Nephron (organoid): ENCODE measurements around the gene ADGRL3.
"Not testable (repeated sequence)": the region's sequence is repeated elsewhere in the genome, so short reads cannot be mapped to it uniquely, and the experiment has no call there.

Experiments
- H3K27ac Mint-ChIP-seq, 3 experiments: 2 replicates each; pipeline ENCODE4 v1.8.0; 2020; ENCODE audit warnings: mixed read lengths in 3 of 3, mild to moderate bottlenecking in 2 of 3, moderate library complexity in 1 of 3
- H3K27me3 Mint-ChIP-seq: 2 replicates; pipeline ENCODE4 v1.8.0; 2021; ENCODE audit warnings: low read depth, mild to moderate bottlenecking, moderate library complexity, mixed read lengths
- H3K36me3 Mint-ChIP-seq: 2 replicates; pipeline ENCODE4 v1.8.0; 2020; ENCODE audit warnings: low read depth, mixed read lengths
- H3K4me1 Mint-ChIP-seq: 2 replicates; pipeline ENCODE4 v1.8.0; 2020; ENCODE audit warnings: mixed read lengths
- H3K4me3 Mint-ChIP-seq, 3 experiments: 2 replicates each; pipeline ENCODE4 v1.8.0; 2020; ENCODE audit warnings: mild to moderate bottlenecking in 3 of 3, mixed read lengths in 3 of 3, moderate library complexity in 2 of 3
- H3K9me3 Mint-ChIP-seq: 2 replicates; pipeline ENCODE4 v1.8.0; 2020; ENCODE audit warnings: mixed read lengths
- TF ChIP-seq, protein P1 (sequence below), 3 experiments: fragments of 200-600 bp; sonication (generic); IDR thresholded peaks; one replicate each; pipeline ENCODE4 v1.5.0; 2021; ENCODE audit warnings: antibody characterized with exemption in 3 of 3; ENCODE audit not compliant: unreplicated experiment in 3 of 3

ADGRL3 gene

DNA sequence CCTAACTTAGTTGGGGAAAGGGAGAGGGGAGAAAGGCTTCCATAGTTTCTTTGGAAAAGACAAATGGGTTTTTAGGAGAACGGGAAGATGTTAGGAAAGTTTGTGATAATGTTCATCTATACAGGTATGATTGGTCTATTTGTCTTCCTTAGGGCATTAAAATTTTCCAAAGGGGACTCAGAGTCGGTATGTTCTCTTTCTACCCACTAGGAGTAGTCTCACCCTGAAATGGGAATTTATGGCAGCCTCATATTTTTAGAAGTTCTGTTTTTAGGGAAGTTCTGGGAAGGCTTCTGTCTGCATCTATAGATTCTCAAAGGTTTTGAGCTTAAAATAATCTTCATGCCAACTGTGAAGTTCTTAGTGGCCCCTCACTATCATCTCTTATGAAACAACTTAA is 637.3 kb downstream of the ADGRL3 start:
- H3K27me3 Mint-ChIP-seq: no peaks in the 10 kb centered on the region
- no peak overlapping the region for H3K4me3 Mint-ChIP-seq
- no peak overlapping the region for H3K27ac Mint-ChIP-seq
- H3K36me3 Mint-ChIP-seq: no peaks in the 10 kb centered on the region
- H3K4me1 Mint-ChIP-seq: no peaks in the 10 kb centered on the region
- H3K9me3 Mint-ChIP-seq: no peaks in the 10 kb centered on the region
- TF ChIP-seq, protein P1, sequence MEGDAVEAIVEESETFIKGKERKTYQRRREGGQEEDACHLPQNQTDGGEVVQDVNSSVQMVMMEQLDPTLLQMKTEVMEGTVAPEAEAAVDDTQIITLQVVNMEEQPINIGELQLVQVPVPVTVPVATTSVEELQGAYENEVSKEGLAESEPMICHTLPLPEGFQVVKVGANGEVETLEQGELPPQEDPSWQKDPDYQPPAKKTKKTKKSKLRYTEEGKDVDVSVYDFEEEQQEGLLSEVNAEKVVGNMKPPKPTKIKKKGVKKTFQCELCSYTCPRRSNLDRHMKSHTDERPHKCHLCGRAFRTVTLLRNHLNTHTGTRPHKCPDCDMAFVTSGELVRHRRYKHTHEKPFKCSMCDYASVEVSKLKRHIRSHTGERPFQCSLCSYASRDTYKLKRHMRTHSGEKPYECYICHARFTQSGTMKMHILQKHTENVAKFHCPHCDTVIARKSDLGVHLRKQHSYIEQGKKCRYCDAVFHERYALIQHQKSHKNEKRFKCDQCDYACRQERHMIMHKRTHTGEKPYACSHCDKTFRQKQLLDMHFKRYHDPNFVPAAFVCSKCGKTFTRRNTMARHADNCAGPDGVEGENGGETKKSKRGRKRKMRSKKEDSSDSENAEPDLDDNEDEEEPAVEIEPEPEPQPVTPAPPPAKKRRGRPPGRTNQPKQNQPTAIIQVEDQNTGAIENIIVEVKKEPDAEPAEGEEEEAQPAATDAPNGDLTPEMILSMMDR (IDR thresholded peaks at IDR 0.05; ENCODE audit: unreplicated experiment in 3 of 3): no peak

DNA sequence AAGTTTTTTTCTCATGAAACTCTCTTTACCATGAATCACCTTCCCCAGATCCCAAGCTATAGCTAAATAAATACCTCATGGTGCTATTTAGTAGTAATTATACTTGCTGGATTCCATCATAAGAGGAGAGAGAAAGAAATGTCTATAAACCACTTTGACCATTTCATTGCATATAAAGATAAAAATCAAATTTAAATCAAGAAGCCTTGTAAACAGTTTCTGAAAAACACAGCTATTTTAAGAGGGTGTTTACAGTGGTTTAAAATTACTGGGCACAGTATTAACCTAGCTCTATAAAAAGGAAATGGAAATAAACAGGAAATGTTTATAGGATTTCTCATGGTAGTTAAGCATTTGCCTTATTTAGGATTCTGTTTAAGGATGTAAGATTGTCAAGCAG is 637.9 kb downstream of the ADGRL3 start:
- Mint-ChIP-seq H3K27ac (no peak overlapping the region), H3K4me3 (no peak overlapping the region), H3K4me1 (no peaks in the 10 kb centered on the region), H3K36me3 (no peaks in the 10 kb centered on the region), H3K9me3 (no peaks in the 10 kb centered on the region), H3K27me3 (no peaks in the 10 kb centered on the region)
- TF ChIP-seq, protein P1 (IDR thresholded peaks at IDR 0.05; ENCODE audit: unreplicated experiment in 3 of 3): no peak

DNA sequence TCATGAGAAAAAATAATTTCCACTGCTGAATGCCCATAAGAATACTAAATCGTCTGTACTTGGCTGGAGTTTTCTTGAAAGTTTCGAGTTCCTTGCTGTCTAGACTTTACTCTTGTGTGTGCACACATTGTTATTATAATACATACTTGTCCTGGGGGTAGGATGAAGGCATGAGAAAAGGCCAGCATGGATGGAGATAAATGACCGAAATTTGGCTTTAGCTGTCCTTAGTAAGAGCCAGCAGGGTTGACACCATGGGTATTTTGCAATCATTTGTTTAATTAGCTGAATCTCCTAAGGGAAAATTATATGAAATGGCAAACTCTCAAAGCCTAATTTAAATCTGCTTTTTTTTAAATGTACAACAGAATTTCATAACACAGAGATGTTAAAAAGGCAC is 641.6 kb downstream of the ADGRL3 start:
- Mint-ChIP-seq H3K9me3 (peaks cover 3% of the 10 kb centered on the region), H3K27me3 (no peaks in the 10 kb centered on the region), H3K4me3 (no peak overlapping the region), H3K4me1 (no peaks in the 10 kb centered on the region), H3K36me3 (no peaks in the 10 kb centered on the region), H3K27ac (no peak overlapping the region)
- TF ChIP-seq, protein P1 (IDR thresholded peaks at IDR 0.05; ENCODE audit: unreplicated experiment in 3 of 3): no peak

DNA sequence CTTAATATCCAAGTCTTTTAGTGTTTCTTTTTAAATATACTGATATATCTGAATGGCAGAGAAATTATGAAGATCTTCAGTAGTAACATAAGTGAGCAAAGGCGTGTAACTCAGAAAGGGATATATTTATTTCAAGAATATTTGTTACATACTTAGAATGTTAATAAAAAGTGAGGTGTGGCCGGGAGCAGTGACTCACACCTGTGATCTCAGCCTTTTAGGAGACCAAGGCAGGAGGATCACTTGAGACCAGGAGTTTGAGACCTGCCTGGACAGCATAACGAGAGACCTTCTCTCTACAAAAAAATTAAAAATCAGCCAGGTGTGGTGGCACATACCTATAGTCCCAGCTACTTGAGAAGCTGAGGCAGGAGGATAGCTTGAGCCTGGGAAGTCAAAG is 651.0 kb downstream of the ADGRL3 start:
- Mint-ChIP-seq H3K36me3 (no peaks in the 10 kb centered on the region), H3K9me3 (peaks cover 3% of the 10 kb centered on the region), H3K4me3 (no peak overlapping the region), H3K27ac (no peak overlapping the region), H3K27me3 (no peaks in the 10 kb centered on the region), H3K4me1 (no peaks in the 10 kb centered on the region)
- TF ChIP-seq, protein P1 (IDR thresholded peaks at IDR 0.05; ENCODE audit: unreplicated experiment in 3 of 3): no peak

DNA sequence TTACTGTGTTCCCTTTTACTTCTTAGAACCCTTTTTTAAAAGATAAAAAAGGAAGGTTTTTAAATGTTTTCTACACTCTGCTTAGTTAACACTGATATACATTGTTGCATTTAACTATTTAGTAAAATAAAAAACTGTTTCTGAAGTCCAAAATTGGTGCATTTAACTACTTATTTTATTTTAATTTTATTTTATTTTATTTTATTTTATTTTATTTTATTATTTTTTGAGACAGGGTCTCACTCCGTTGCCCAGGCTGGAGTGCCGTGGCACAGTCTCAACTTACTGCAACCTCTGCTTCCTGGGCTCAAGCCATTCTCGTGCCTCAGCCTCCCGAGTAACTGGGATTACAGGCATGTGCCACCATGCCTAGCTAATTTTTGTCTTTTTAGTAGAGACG is 652.0 kb downstream of the ADGRL3 start:
- not testable (repeated sequence) for H3K9me3 Mint-ChIP-seq, H3K27ac Mint-ChIP-seq, H3K27me3 Mint-ChIP-seq, H3K36me3 Mint-ChIP-seq, H3K4me3 Mint-ChIP-seq, H3K4me1 Mint-ChIP-seq

DNA sequence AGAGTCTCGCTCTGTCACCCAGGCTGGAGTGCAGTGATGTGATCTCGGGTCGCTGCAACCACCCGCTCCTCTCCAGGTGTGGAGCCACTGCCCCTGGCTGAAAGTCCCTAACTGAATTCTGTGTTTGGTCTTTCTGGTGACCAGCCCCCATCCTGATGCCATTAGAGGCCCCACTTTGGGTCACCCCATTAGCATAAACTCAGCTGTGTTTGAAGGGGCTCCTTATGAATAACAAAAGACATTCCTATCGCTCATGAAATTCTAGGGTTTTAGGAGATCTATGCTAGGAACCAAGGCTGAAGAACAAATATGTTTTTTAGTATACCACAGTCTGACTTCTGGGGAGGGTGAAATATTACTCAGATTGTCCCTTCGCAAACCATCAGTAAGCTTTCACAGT is 652.9 kb downstream of the ADGRL3 start:
- TF ChIP-seq, protein P1 (IDR thresholded peaks at IDR 0.05; ENCODE audit: unreplicated experiment in 3 of 3): no peak
- H3K27me3 Mint-ChIP-seq: no peaks in the 10 kb centered on the region
- H3K4me3 Mint-ChIP-seq: no peak overlapping the region
- H3K9me3 Mint-ChIP-seq: no peaks in the 10 kb centered on the region
- no peak overlapping the region for H3K27ac Mint-ChIP-seq
- H3K4me1 Mint-ChIP-seq: no peaks in the 10 kb centered on the region
- H3K36me3 Mint-ChIP-seq: no peaks in the 10 kb centered on the region
